Measurements from ENCODE around the gene PDIA4. TPM values are rescaled to one million over a fixed set of nuclear protein-coding genes. Genes with fewer than 3 reads are reported as not detected.

The PDIA4 gene
- total and polyA plus RNA-seq, 2 donors (not counting 1 experiment from before 2014, with no cell fraction given) = 210 to 266 TPM

GRCh38 chr7:149053885-149054284 is 25.6 kb upstream of the PDIA4 start:
- DNase-seq (ENCODE audit: low read depth in 2 of 2) = no peak
- no peak overlapping the region for H3K4me3 ChIP-seq (replicated peaks in 1 of 4; ENCODE audit: control extremely low read depth in 1 of 4, insufficient read depth in 1 of 4, low read depth in 3 of 4, low read length in 4 of 4)
- H3K27ac ChIP-seq (ENCODE audit: insufficient read depth, low read length) = no peak overlapping the region
- no peaks in the 10 kb centered on the region for H3K27me3 ChIP-seq (ENCODE audit: control insufficient read depth, insufficient read depth, low read length)
- H3K4me2 ChIP-seq (ENCODE audit: extremely low read depth, insufficient read depth, low read length) = no peak overlapping the region
- no peaks in the 10 kb centered on the region for H4K20me1 ChIP-seq (ENCODE audit: control insufficient read depth, extremely low read depth, insufficient read depth, low read length)
- no peaks in the 10 kb centered on the region for H3K79me2 ChIP-seq (ENCODE audit: control insufficient read depth, insufficient read depth, low read length)
- H2AFZ ChIP-seq (ENCODE audit: low read length) = no peak overlapping the region
- no peak overlapping the region for H3K9ac ChIP-seq (ENCODE audit: insufficient read depth, low read length)
- H3K36me3 ChIP-seq (ENCODE audit: control insufficient read depth, insufficient read depth, low read length) = no peaks in the 10 kb centered on the region
- no peaks in the 10 kb centered on the region for H3K4me1 ChIP-seq (ENCODE audit: control insufficient read depth, extremely low read depth, insufficient read depth, low read length)
- H3K9me3 ChIP-seq (ENCODE audit: control insufficient read depth, insufficient read depth, low read depth, low read length) = no peaks in the 10 kb centered on the region
- TF ChIP-seq EZH2 (IDR thresholded peaks at IDR 0.05; ENCODE audit: low read length, missing control alignments) (no peak), CTCF (conservative IDR thresholded peaks at IDR 0.05 in 1 of 2, IDR thresholded peaks at IDR 0.05 in 1 of 2; ENCODE audit: low read depth in 1 of 2, low read length in 2 of 2) (no peak)

DNA sequence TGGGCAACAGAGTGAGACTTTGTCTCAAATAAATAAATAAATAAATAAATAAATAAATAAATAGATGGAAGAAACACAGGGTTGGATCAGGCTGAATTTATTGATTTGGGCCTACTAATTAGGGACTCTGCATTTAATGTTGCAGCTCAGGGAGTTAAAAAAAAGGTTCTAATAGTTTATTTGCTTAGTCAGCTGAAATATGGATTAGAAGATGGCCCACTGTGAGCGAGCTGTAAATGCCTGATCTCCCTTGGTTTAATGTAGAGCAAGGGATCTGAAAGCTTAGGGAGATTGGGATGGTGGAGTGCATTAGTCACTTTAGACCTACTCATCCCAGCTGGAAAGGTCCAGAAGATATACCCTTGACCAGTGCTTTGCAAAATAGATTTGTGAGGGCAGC is 25.1 kb upstream of the PDIA4 start:
- no peak for TF ChIP-seq CTCF (conservative IDR thresholded peaks at IDR 0.05 in 1 of 2, IDR thresholded peaks at IDR 0.05 in 1 of 2; ENCODE audit: low read depth in 1 of 2, low read length in 2 of 2)
- no peak for TF ChIP-seq EZH2 (IDR thresholded peaks at IDR 0.05; ENCODE audit: low read length, missing control alignments)
- Histone ChIP-seq H3K4me2 (ENCODE audit: extremely low read depth, insufficient read depth, low read length) (no peak overlapping the region), H4K20me1 (ENCODE audit: control insufficient read depth, extremely low read depth, insufficient read depth, low read length) (no peaks in the 10 kb centered on the region), H2AFZ (ENCODE audit: low read length) (no peak overlapping the region), H3K4me1 (ENCODE audit: control insufficient read depth, extremely low read depth, insufficient read depth, low read length) (no peaks in the 10 kb centered on the region), H3K79me2 (ENCODE audit: control insufficient read depth, insufficient read depth, low read length) (no peaks in the 10 kb centered on the region), H3K36me3 (ENCODE audit: control insufficient read depth, insufficient read depth, low read length) (no peaks in the 10 kb centered on the region), H3K9me3 (ENCODE audit: control insufficient read depth, insufficient read depth, low read depth, low read length) (no peaks in the 10 kb centered on the region), H3K27me3 (ENCODE audit: control insufficient read depth, insufficient read depth, low read length) (no peaks in the 10 kb centered on the region), H3K9ac (ENCODE audit: insufficient read depth, low read length) (no peak overlapping the region), H3K4me3 (replicated peaks in 1 of 4; ENCODE audit: control extremely low read depth in 1 of 4, insufficient read depth in 1 of 4, low read depth in 3 of 4, low read length in 4 of 4) (no peak overlapping the region), H3K27ac (ENCODE audit: insufficient read depth, low read length) (no peak overlapping the region)
- DNase-seq (ENCODE audit: low read depth in 2 of 2) = no peak

GRCh38 chr7:149050941-149051340 is 22.6 kb upstream of the PDIA4 start:
- DNase-seq (ENCODE audit: low read depth in 2 of 2) = peak in 1 of 2 donors; percentile 64
- Histone ChIP-seq H3K4me3 (replicated peaks in 1 of 4; ENCODE audit: control extremely low read depth in 1 of 4, insufficient read depth in 1 of 4, low read depth in 3 of 4, low read length in 4 of 4) (no peak overlapping the region), H3K27ac (ENCODE audit: insufficient read depth, low read length) (no peak overlapping the region), H3K4me2 (ENCODE audit: extremely low read depth, insufficient read depth, low read length) (no peak overlapping the region), H3K27me3 (ENCODE audit: control insufficient read depth, insufficient read depth, low read length) (no peaks in the 10 kb centered on the region), H3K9me3 (ENCODE audit: control insufficient read depth, insufficient read depth, low read depth, low read length) (no peaks in the 10 kb centered on the region), H3K4me1 (ENCODE audit: control insufficient read depth, extremely low read depth, insufficient read depth, low read length) (no peaks in the 10 kb centered on the region), H4K20me1 (ENCODE audit: control insufficient read depth, extremely low read depth, insufficient read depth, low read length) (no peaks in the 10 kb centered on the region), H3K79me2 (ENCODE audit: control insufficient read depth, insufficient read depth, low read length) (no peaks in the 10 kb centered on the region), H3K36me3 (ENCODE audit: control insufficient read depth, insufficient read depth, low read length) (no peaks in the 10 kb centered on the region), H3K9ac (ENCODE audit: insufficient read depth, low read length) (no peak overlapping the region), H2AFZ (ENCODE audit: low read length) (no peak overlapping the region)
- TF ChIP-seq CTCF (conservative IDR thresholded peaks at IDR 0.05 in 1 of 2, IDR thresholded peaks at IDR 0.05 in 1 of 2; ENCODE audit: low read depth in 1 of 2, low read length in 2 of 2) (no peak), EZH2 (IDR thresholded peaks at IDR 0.05; ENCODE audit: low read length, missing control alignments) (no peak)

Data from fibroblast of lung (primary cell).